ENCODE results near the gene SLC12A8.
"Not testable (repeated sequence)": the region's sequence is repeated elsewhere in the genome, so short reads cannot be mapped to it uniquely, and the experiment has no call there.

SLC12A8 gene

GRCh38 chr3:125090649-125091048 is 121.9 kb downstream of the SLC12A8 start:
- no peaks in the 10 kb centered on the region for H3K36me3 ChIP-seq
- H3K4me3 ChIP-seq: no peak overlapping the region
- no peaks in the 10 kb centered on the region for H4K20me1 ChIP-seq
- no peak overlapping the region for H3K27ac ChIP-seq
- no peak overlapping the region for H3K4me2 ChIP-seq
- no peaks in the 10 kb centered on the region for H3K27me3 ChIP-seq
- peaks cover 7 to 28% (median 17%) of the 10 kb centered on the region in 11 experiments; a peak in 18 of 22 replicates for H3K9me3 ChIP-seq (replicated peaks in 1 of 11)
- no peak for TF ChIP-seq Cebpa-rat (IDR thresholded peaks at IDR 0.05)
- peaks cover 8 to 15% (median 12%) of the 10 kb centered on the region in 10 experiments; a peak in 19 of 20 replicates for H3K4me1 ChIP-seq
- H3K9ac ChIP-seq: no peak overlapping the region

DNA sequence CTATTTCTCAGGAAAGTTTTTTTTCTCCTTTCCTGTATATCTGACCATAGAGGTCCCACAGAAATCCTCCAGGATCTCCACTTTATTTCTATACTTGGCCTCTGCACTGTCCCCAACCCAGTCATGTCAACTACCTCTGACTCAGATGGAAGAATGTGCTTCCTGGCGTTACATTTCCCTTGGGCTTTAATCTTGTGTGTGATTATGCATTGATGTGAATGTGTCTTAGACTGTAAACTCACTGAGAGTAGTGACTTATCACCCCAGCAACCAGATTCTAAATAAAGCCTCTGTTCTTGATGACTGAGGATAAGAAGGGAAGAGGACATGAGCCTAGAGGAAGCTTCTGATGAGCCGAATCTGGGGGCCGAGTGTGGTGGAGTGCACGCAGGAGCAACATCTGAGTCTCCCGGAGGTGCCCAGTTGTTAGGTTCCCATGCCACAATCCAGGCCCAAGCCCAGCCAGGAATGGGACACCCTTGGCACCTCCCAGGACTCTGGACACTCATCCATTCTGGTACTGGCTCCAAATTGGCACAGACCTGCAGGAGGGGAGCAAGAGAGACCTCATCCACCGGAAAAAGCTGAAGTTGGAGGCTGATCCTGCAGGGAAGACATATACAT is 124.7 kb downstream of the SLC12A8 start:
- peaks cover 7 to 24% (median 17%) of the 10 kb centered on the region in 11 experiments; a peak in 18 of 22 replicates for H3K9me3 ChIP-seq (replicated peaks in 1 of 11)
- TF ChIP-seq Cebpa-rat (IDR thresholded peaks at IDR 0.05): no peak
- no peak overlapping the region for H3K4me3 ChIP-seq
- H3K4me2 ChIP-seq: peak overlapping the region; percentile 33 to 71 (median 51)
- H4K20me1 ChIP-seq: no peaks in the 10 kb centered on the region
- peaks cover 11 to 22% (median 12%) of the 10 kb centered on the region in 10 experiments for H3K4me1 ChIP-seq
- no peaks in the 10 kb centered on the region for H3K27me3 ChIP-seq
- no peak overlapping the region for H3K27ac ChIP-seq
- H3K36me3 ChIP-seq: no peaks in the 10 kb centered on the region
- no peak overlapping the region for H3K9ac ChIP-seq

DNA sequence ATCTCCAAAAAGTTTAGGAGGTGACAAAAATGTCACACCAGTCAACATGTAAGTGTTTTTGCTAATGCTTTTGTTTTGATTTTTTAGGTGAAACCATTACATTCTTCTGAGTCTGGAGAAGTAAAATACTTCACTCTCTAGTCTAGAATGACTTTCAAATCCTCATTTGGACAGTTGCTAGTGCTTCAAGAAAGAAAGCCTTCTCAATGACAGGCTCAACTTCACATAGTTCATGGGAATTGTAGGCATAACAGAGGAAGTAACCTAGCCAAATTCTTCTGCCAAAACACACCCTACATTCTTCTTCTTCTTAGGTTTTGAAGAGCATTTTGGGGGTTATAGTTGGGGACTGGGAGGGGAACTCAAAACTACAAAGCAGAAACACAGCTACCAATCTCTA is 127.4 kb downstream of the SLC12A8 start:
- Histone ChIP-seq H3K36me3 (no peaks in the 10 kb centered on the region), H3K4me2 (peak overlapping the region in 1 of 11 experiments; percentile 36; a peak in 1 of 22 replicates), H3K9ac (no peak overlapping the region), H3K4me3 (no peak overlapping the region), H3K27me3 (no peaks in the 10 kb centered on the region), H3K27ac (no peak overlapping the region), H4K20me1 (no peaks in the 10 kb centered on the region), H3K4me1 (peaks cover 11 to 22% (median 13%) of the 10 kb centered on the region in 10 experiments), H3K9me3 (replicated peaks in 1 of 11) (peaks cover 0 to 5% (median 3%) of the 10 kb centered on the region in 11 experiments; a peak in 8 of 22 replicates)
- TF ChIP-seq Cebpa-rat (IDR thresholded peaks at IDR 0.05): no peak

DNA sequence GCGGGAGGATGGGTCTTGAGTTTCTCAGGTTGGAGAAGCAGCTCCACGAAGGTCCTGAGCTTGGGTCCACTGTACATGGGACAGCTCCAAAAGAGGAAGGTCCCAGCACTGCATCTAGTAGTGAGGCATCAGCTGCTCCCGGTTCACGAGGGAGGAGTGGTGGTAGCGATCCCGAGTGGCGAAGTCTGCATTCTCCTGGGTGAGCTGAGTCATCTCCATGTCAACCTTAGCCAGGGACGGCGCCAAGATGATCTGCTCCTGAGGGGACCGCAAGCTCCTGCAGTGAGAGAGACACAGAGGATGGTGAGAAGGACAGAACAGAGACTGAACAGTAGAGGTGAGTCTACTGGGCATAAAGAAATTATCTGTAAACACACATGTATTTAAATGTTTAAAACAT is 128.8 kb downstream of the SLC12A8 start:
- Histone ChIP-seq H3K36me3 (no peaks in the 10 kb centered on the region), H3K4me2 (no peak overlapping the region), H3K27ac (no peak overlapping the region), H3K4me1 (peaks cover 12 to 24% (median 20%) of the 10 kb centered on the region in 10 experiments), H4K20me1 (no peaks in the 10 kb centered on the region), H3K9ac (no peak overlapping the region), H3K9me3 (replicated peaks in 1 of 11) (no peaks in the 10 kb centered on the region), H3K4me3 (no peak overlapping the region), H3K27me3 (no peaks in the 10 kb centered on the region)
- TF ChIP-seq Cebpa-rat (IDR thresholded peaks at IDR 0.05): no peak

DNA sequence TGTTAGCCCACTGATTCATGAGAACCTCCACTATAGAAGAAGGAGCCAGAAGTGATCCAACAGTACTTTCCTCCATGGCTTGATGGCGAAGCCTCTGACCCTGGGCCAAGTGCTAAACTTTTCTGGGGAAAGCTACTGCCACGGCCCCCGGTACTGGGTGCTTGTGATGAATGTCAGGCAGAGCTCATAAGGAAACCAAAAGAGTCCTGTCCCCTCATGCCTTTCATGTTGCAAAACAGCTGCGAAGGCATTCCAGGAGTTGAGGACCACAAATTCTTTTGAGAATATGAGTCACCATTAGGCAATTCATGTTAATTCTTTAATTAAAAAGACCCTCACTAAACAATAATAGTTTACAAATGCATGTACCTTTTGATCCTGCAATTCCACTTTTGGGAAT is 130.2 kb downstream of the SLC12A8 start:
- H3K9ac ChIP-seq; H3K27ac ChIP-seq; H3K27me3 ChIP-seq; H3K9me3 ChIP-seq (replicated peaks in 1 of 11); H3K4me3 ChIP-seq; H3K36me3 ChIP-seq; H4K20me1 ChIP-seq: not testable (repeated sequence)
- Histone ChIP-seq H3K4me2 (peak overlapping the region in 2 of 11 experiments; percentile 16 to 32; a peak in 1 of 22 replicates), H3K4me1 (peaks cover 13 to 28% (median 23%) of the 10 kb centered on the region in 10 experiments)

- Histone ChIP-seq H3K9ac (no peak overlapping the region), H3K4me2 (no peak overlapping the region), H3K4me1 (peaks cover 17 to 43% (median 37%) of the 10 kb centered on the region in 10 experiments), H3K27me3 (peaks cover 0 to 7% (median 0%) of the 10 kb centered on the region in 11 experiments; a peak in 1 of 22 replicates), H4K20me1 (no peaks in the 10 kb centered on the region), H3K27ac (no peak overlapping the region), H3K36me3 (no peaks in the 10 kb centered on the region), H3K4me3 (no peak overlapping the region), H3K9me3 (replicated peaks in 1 of 11) (no peaks in the 10 kb centered on the region)
- no peak for TF ChIP-seq Cebpa-rat (IDR thresholded peaks at IDR 0.05)
Measured at GRCh38 chr3:125080077-125080476, 132.5 kb downstream of the SLC12A8 start.

- H3K9ac ChIP-seq: no peak overlapping the region
- H3K4me3 ChIP-seq: no peak overlapping the region
- no peak for TF ChIP-seq Cebpa-rat (IDR thresholded peaks at IDR 0.05)
- no peaks in the 10 kb centered on the region for H3K36me3 ChIP-seq
- no peaks in the 10 kb centered on the region for H4K20me1 ChIP-seq
- 0 out of 22 replicates have a peak overlapping the region, but pooled peaks of 1 of the 11 experiments have one; percentile 20 for H3K27ac ChIP-seq
- no peaks in the 10 kb centered on the region for H3K9me3 ChIP-seq (replicated peaks in 1 of 11)
- H3K4me1 ChIP-seq: peaks cover 17 to 47% (median 41%) of the 10 kb centered on the region in 10 experiments
- H3K27me3 ChIP-seq: peaks cover 0 to 11% (median 0%) of the 10 kb centered on the region in 11 experiments; a peak in 1 of 22 replicates
- peak overlapping the region in 3 of 11 experiments; percentile 63 to 70 (median 66); a peak in 3 of 22 replicates for H3K4me2 ChIP-seq
Measured at GRCh38 chr3:125079675-125080045, 132.9 kb downstream of the SLC12A8 start.

GRCh38 chr3:125078951-125079674 is 133.4 kb downstream of the SLC12A8 start:
- H3K9ac ChIP-seq: no peak overlapping the region
- peak overlapping the region in 2 of 11 experiments; percentile 20 to 28; a peak in 3 of 22 replicates for H3K27ac ChIP-seq
- H3K36me3 ChIP-seq: no peaks in the 10 kb centered on the region
- no peaks in the 10 kb centered on the region for H4K20me1 ChIP-seq
- H3K4me3 ChIP-seq: no peak overlapping the region
- H3K27me3 ChIP-seq: peaks cover 0 to 11% (median 0%) of the 10 kb centered on the region in 11 experiments; a peak in 1 of 22 replicates
- TF ChIP-seq Cebpa-rat (IDR thresholded peaks at IDR 0.05): no peak
- H3K4me1 ChIP-seq: peaks cover 17 to 52% (median 45%) of the 10 kb centered on the region in 10 experiments
- no peaks in the 10 kb centered on the region for H3K9me3 ChIP-seq (replicated peaks in 1 of 11)
- H3K4me2 ChIP-seq: peak overlapping the region in 9 of 11 experiments; percentile 36 to 74 (median 63); a peak in 15 of 22 replicates

DNA sequence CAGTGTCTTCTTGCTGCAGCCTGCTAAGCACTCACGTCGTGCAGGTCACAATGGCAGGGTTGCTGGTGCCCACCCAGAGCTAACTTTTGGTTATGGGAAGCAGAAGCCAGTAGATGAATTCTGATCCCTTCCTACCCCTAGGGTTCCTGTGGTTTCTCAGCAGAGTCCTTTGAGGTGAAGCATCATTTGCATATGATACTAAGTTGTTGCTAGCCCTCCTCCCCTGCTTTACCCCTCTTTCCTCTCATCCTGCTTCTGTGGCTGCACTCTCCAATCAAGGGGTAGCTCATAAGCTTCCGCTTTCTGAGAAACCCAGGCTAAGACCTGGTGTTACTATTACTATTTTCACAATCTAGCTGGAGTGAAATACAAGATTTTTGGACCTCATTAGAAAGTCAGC is 134.7 kb downstream of the SLC12A8 start:
- Histone ChIP-seq H3K9ac (no peak overlapping the region), H3K9me3 (replicated peaks in 1 of 11) (no peaks in the 10 kb centered on the region), H3K4me3 (no peak overlapping the region), H3K36me3 (no peaks in the 10 kb centered on the region), H4K20me1 (no peaks in the 10 kb centered on the region), H3K27me3 (peaks cover 0 to 11% (median 0%) of the 10 kb centered on the region in 11 experiments; a peak in 1 of 22 replicates), H3K4me1 (peaks cover 19 to 64% (median 57%) of the 10 kb centered on the region in 10 experiments), H3K27ac (peak overlapping the region in 1 of 11 experiments; percentile 9; a peak in 1 of 22 replicates), H3K4me2 (peak overlapping the region; percentile 36 to 74 (median 63))
- TF ChIP-seq Cebpa-rat (IDR thresholded peaks at IDR 0.05): no peak

All from BLaER1 treated with 17β-estradiol and CSF1 and Interleukin-3, amounts not matched to agents 10 nM and 100 nM (cell line).